H1 (cell line): ENCODE results near the gene NF1. TPM values are rescaled to one million over a fixed set of nuclear protein-coding genes. Genes with fewer than 3 reads are reported as not detected.

ENCODE experiments used
- CTCF ChIA-PET: fragments of 300-600 bp; sonication (Branson Sonifier 250); formaldehyde crosslinking; loops from one replicate; lab custom pipeline; 2021; ENCODE audit not compliant: partially characterized antibody; lab: Charles Lee
- POLR2A ChIA-PET: fragments of 300-600 bp; sonication (Branson Sonifier 250); formaldehyde crosslinking; loops from one replicate; lab custom pipeline; 2021; ENCODE audit warnings: inconsistent platforms; ENCODE audit not compliant: partially characterized antibody; lab: Charles Lee
- DNase-seq, 2 experiments: peaks; one replicate each; pipeline versions ENCODE4 v3.0.0 to v3.0.0-alpha.2; 2010 to 2022; ENCODE audit warnings: low spot score in 2 of 2, low read depth in 1 of 2, mixed read lengths in 1 of 2
- FAIRE-seq: peaks from 2 replicates; lab custom pipeline; 2011; peaks lifted over from hg19 to GRCh38; lab: Jason Lieb, UNC
- H2AFZ ChIP-seq: 2 replicates; pipeline ENCODE4 v1.8.1; 2012; ENCODE audit warnings: low read length, inconsistent platforms
- H2AK5ac ChIP-seq: 2 replicates; pipeline ENCODE4 v1.6.1; 2013; ENCODE audit warnings: low read depth, low read length
- H2BK120ac ChIP-seq: replicated peaks from 2 replicates; pipeline ENCODE3; 2013; ENCODE audit warnings: low read depth, low read length, inconsistent platforms
- H2BK12ac ChIP-seq: 2 replicates; pipeline ENCODE4 v1.6.1; 2013; ENCODE audit warnings: low read depth, low read length
- H2BK15ac ChIP-seq: 2 replicates; pipeline ENCODE4 v1.6.1; 2013; ENCODE audit warnings: low read length
- H2BK20ac ChIP-seq: 2 replicates; pipeline ENCODE4 v1.6.1; 2013; ENCODE audit warnings: low read length
- H2BK5ac ChIP-seq: 2 replicates; pipeline ENCODE4 v1.6.1; 2013; ENCODE audit warnings: low read depth, low read length
- H3K14ac ChIP-seq: 2 replicates; pipeline ENCODE4 v1.6.1; 2013; ENCODE audit warnings: inconsistent platforms; ENCODE audit not compliant: insufficient read length
- H3K18ac ChIP-seq: 2 replicates; pipeline ENCODE4 v1.6.1; 2013; ENCODE audit warnings: low read length; ENCODE audit errors: extremely low read depth
- H3K23ac ChIP-seq: 2 replicates; pipeline ENCODE4 v1.6.1; 2013; ENCODE audit warnings: inconsistent platforms; ENCODE audit not compliant: insufficient read length
- H3K23me2 ChIP-seq: 2 replicates; pipeline ENCODE4 v1.6.1; 2013; ENCODE audit warnings: low read depth, low read length
- H3K27ac ChIP-seq: 2 replicates; pipeline ENCODE4 v1.6.1; 2011; ENCODE audit warnings: low read depth, low read length, inconsistent platforms
- H3K27me3 ChIP-seq, 4 experiments: replicated peaks in 1 of 4; 1 replicate in 1 of 4; 2 replicates in 3 of 4; pipeline versions ENCODE4 v1.6.1 to v1.8.1; 2011 to 2013; ENCODE audit warnings: low read length in 3 of 4, mild to moderate bottlenecking in 3 of 4, inconsistent platforms in 2 of 4, mixed read lengths in 2 of 4, moderate library complexity in 1 of 4; ENCODE audit not compliant: control insufficient read depth in 3 of 4, insufficient read depth in 3 of 4; ENCODE audit errors: extremely low read depth in 1 of 4
- H3K36me3 ChIP-seq, 4 experiments: 2 replicates each; pipeline versions ENCODE4 v1.6.1 to v1.8.1; 2011 to 2013; ENCODE audit warnings: mild to moderate bottlenecking in 4 of 4, low read length in 3 of 4, moderate library complexity in 2 of 4, control low read depth in 1 of 4, inconsistent platforms in 1 of 4; ENCODE audit not compliant: insufficient read depth in 4 of 4, control insufficient read depth in 2 of 4
- H3K4ac ChIP-seq: replicated peaks from 2 replicates; pipeline ENCODE3; 2013; ENCODE audit warnings: low read length, low read depth, mixed read lengths, inconsistent platforms; ENCODE audit not compliant: insufficient read length
- H3K4me1 ChIP-seq, 4 experiments: replicated peaks in 1 of 4; 1 replicate in 1 of 4; 2 replicates in 3 of 4; pipeline versions ENCODE4 v1.6.1 to v1.8.1; 2011 to 2013; ENCODE audit warnings: low read length in 3 of 4, inconsistent platforms in 2 of 4, mixed read lengths in 1 of 4; ENCODE audit not compliant: insufficient read depth in 4 of 4, control insufficient read depth in 3 of 4
- H3K4me2 ChIP-seq, 2 experiments: 2 replicates each; pipeline versions ENCODE4 v1.6.1 to v1.8.1; 2011 to 2013; ENCODE audit warnings: low read depth in 2 of 2, low read length in 2 of 2, control low read depth in 1 of 2, inconsistent platforms in 1 of 2, mild to moderate bottlenecking in 1 of 2; ENCODE audit not compliant: insufficient read depth in 1 of 2
- H3K4me3 ChIP-seq, 4 experiments: fragments of 200-600, 300-600 bp in 1 of 4; sonication (generic), shearing (Covaris generic), sonication (Bioruptor Twin) in 1 of 4; 2 replicates each; pipeline versions ENCODE4 v1.5.1 to v1.8.1; 2011 to 2016; ENCODE audit warnings: low read length in 4 of 4, low read depth in 3 of 4, control low read depth in 2 of 4, inconsistent platforms in 2 of 4, mild to moderate bottlenecking in 2 of 4, mixed read lengths in 1 of 4, moderate library complexity in 1 of 4; ENCODE audit not compliant: insufficient read depth in 2 of 4; ENCODE audit errors: extremely low read depth in 1 of 4
- H3K56ac ChIP-seq: replicated peaks from 2 replicates; pipeline ENCODE3; 2013; ENCODE audit warnings: low read depth, mild to moderate bottlenecking, mixed read lengths, low read length, inconsistent platforms; ENCODE audit not compliant: insufficient read length
- H3K79me1 ChIP-seq: 2 replicates; pipeline ENCODE4 v1.6.1; 2013; ENCODE audit warnings: low read depth, low read length, control low read depth
- H3K79me2 ChIP-seq, 2 experiments: 2 replicates each; pipeline versions ENCODE4 v1.6.1 to v1.8.1; 2012 to 2013; ENCODE audit warnings: low read length in 2 of 2, mild to moderate bottlenecking in 2 of 2, inconsistent platforms in 1 of 2; ENCODE audit not compliant: insufficient read depth in 2 of 2, control insufficient read depth in 1 of 2
- H3K9ac ChIP-seq, 4 experiments: replicated peaks in 1 of 4; 1 replicate in 1 of 4; 2 replicates in 3 of 4; pipeline versions ENCODE4 v1.6.1 to v1.8.1; 2011 to 2013; ENCODE audit warnings: low read depth in 3 of 4, low read length in 3 of 4, control low read depth in 2 of 4, mild to moderate bottlenecking in 2 of 4, moderate library complexity in 2 of 4, inconsistent platforms in 1 of 4; ENCODE audit errors: extremely low read depth in 1 of 4
- H3K9me3 ChIP-seq, 2 experiments: 2 replicates each; pipeline versions ENCODE4 v1.6.1 to v1.8.1; 2012 to 2013; ENCODE audit warnings: mild to moderate bottlenecking in 2 of 2, moderate library complexity in 2 of 2, control low read depth in 1 of 2, inconsistent platforms in 1 of 2, low read depth in 1 of 2, low read length in 1 of 2, mixed read lengths in 1 of 2; ENCODE audit not compliant: insufficient read depth in 2 of 2
- H4K20me1 ChIP-seq, 2 experiments: replicated peaks in 1 of 2; 2 replicates each; pipeline versions ENCODE3 to v1.8.1; 2011 to 2013; ENCODE audit warnings: inconsistent platforms in 2 of 2, low read length in 2 of 2, mild to moderate bottlenecking in 1 of 2; ENCODE audit not compliant: insufficient read depth in 2 of 2, control insufficient read depth in 1 of 2
- H4K5ac ChIP-seq: 2 replicates; pipeline ENCODE4 v1.6.1; 2013; ENCODE audit warnings: low read length, low read depth, mixed read lengths, inconsistent platforms; ENCODE audit not compliant: insufficient read length
- H4K8ac ChIP-seq: 2 replicates; pipeline ENCODE4 v1.8.0; 2013; ENCODE audit warnings: mild to moderate bottlenecking, moderate library complexity, low read length, inconsistent platforms; ENCODE audit not compliant: insufficient read depth; ENCODE audit errors: extremely low read depth
- H4K91ac ChIP-seq: replicated peaks from 2 replicates; pipeline ENCODE3; 2013; ENCODE audit warnings: low read length, mixed read lengths, inconsistent platforms; ENCODE audit not compliant: insufficient read length
- ASH2L ChIP-seq: fragments of 200-600, 300-600 bp; sonication (generic); IDR thresholded peaks from one replicate; pipeline ENCODE4 v1.7.1; 2017; ENCODE audit warnings: low read length
- JUND ChIP-seq: IDR thresholded peaks from 2 replicates; pipeline ENCODE4 v1.6.1; 2011; ENCODE audit warnings: mild to moderate bottlenecking, improper control_type of control experiment, low read length
- MAFK ChIP-seq: IDR thresholded peaks from 2 replicates; pipeline ENCODE4 v1.6.1; 2012; ENCODE audit warnings: low read depth, mild to moderate bottlenecking, improper control_type of control experiment, low read length
- PHF8 ChIP-seq: fragments of 200-600 bp; sonication (generic); conservative IDR thresholded peaks from 2 replicates; pipeline ENCODE4 v1.7.1; 2012; ENCODE audit warnings: low read depth, mild to moderate bottlenecking, inconsistent platforms, low read length, moderate library complexity
- WGBS, 2 experiments: shearing (Covaris generic) in 1 of 2; methylation state at CpG; one replicate each; pipeline versions ENCODE4 v1.1.6 to v1.1.7; 2013 to 2015; ENCODE audit warnings: low lambda C conversion rate in 2 of 2, mixed read lengths in 2 of 2, inconsistent platforms in 1 of 2, low coverage in 1 of 2, missing lambda C conversion rate in 1 of 2; ENCODE audit not compliant: insufficient replicate concordance in 2 of 2, insufficient coverage in 1 of 2, insufficient read length in 1 of 2; ENCODE audit errors: extremely low coverage in 1 of 2, missing lambda C conversion rate in 1 of 2; 5-methylcytosine and 5-hydroxymethylcytosine counted together
- polyA plus RNA-seq, 7 experiments: library from polyadenylated mRNA; depleted of rRNA in 3 of 7; stranded (reverse) in 5 of 7; unstranded in 2 of 7; fragments of >200 nt in 5 of 7; fragments of 200-250 nt in 2 of 7; gene quantifications; 1 replicate in 5 of 7; 2 replicates in 1 of 7; 4 replicates in 1 of 7; pipeline versions ENCODE4 v1.2.1 to v1.2.3, GENCODE V29; 2011 to 2013; ENCODE audit warnings: missing spikeins in 2 of 7, mixed read lengths in 2 of 7
- total RNA-seq: library from RNA; stranded (reverse); fragmentation: NEBNext Ultra II Directional; extraction: Animal tissue kit (Norgen Biotek cat#: 25700); gene quantifications from 2 replicates; pipeline ENCODE4 v1.2.1, GENCODE V29; 2021

Gene NF1
- total and polyA plus RNA-seq, 2 of the 8 experiments (the other 6 are each of a cell fraction or from before 2014, with no cell fraction given): 19.3 to 29.6 TPM

GRCh38 chr17:31272236-31272635, 177.5 kb downstream of the NF1 start:
- no peak overlapping the region for H2AK5ac ChIP-seq
- no peaks in the 10 kb centered on the region for H4K20me1 ChIP-seq
- POLR2A ChIA-PET: no interaction called here
- H3K4me3 ChIP-seq: no peak overlapping the region
- no peak overlapping the region for H4K5ac ChIP-seq
- CTCF ChIA-PET: no interaction called here
- no peak overlapping the region for H3K56ac ChIP-seq
- H3K27ac ChIP-seq: no peak overlapping the region
- H3K4ac ChIP-seq: no peak overlapping the region
- no peak overlapping the region for H3K9ac ChIP-seq
- no peaks in the 10 kb centered on the region for H3K79me1 ChIP-seq
- H3K9me3 ChIP-seq: no peaks in the 10 kb centered on the region
- no peak for TF ChIP-seq PHF8
- no peak for TF ChIP-seq ASH2L
- no peak for TF ChIP-seq JUND
- no peak for TF ChIP-seq MAFK
- H2BK5ac ChIP-seq: no peak overlapping the region
- H3K18ac ChIP-seq: no peak overlapping the region
- no peak overlapping the region for H3K14ac ChIP-seq
- no peak overlapping the region for H3K23ac ChIP-seq
- no peak overlapping the region for H3K4me2 ChIP-seq
- H3K36me3 ChIP-seq: peaks cover 0 to 6% (median 2%) of the 10 kb centered on the region in 4 experiments; a peak in 2 of 8 replicates
- FAIRE-seq (no peak), DNase-seq (no peak)
- H2BK20ac ChIP-seq: no peak overlapping the region
- no peak overlapping the region for H4K91ac ChIP-seq
- peaks cover 0 to 4% (median 1%) of the 10 kb centered on the region in 4 experiments; a peak in 4 of 7 replicates for H3K4me1 ChIP-seq
- no peaks in the 10 kb centered on the region for H3K23me2 ChIP-seq
- H2BK120ac ChIP-seq: no peak overlapping the region
- 91% methylated on average over 1 of the region's 1 CpG; no CpG with 5 or more reads in 1 of the 2 experiments for WGBS, 2 experiments
- H2BK15ac ChIP-seq: no peak overlapping the region
- H2BK12ac ChIP-seq: no peak overlapping the region
- H3K79me2 ChIP-seq: no peaks in the 10 kb centered on the region
- H2AFZ ChIP-seq: no peak overlapping the region
- no peak overlapping the region for H4K8ac ChIP-seq
- peaks cover 0 to 1% (median 0%) of the 10 kb centered on the region in 4 experiments; a peak in 1 of 7 replicates for H3K27me3 ChIP-seq
